GM18505 (cell line): ENCODE measurements around the gene MUC22.
"Not testable (repeated sequence)": the region's sequence is repeated elsewhere in the genome, so short reads cannot be mapped to it uniquely, and the experiment has no call there.

Source experiments
- ATAC-seq: cut with Tn5 transposase; IDR thresholded peaks from one replicate; pipeline ENCODE4 v1.9.1; 2021; ENCODE audit not compliant: unreplicated experiment
- POLR2A ChIP-seq: IDR thresholded peaks from 4 replicates; pipeline ENCODE4 v1.6.1; 2011; ENCODE audit warnings: borderline replicate concordance; ENCODE audit not compliant: insufficient read depth, insufficient read length; ENCODE audit errors: extremely low read depth

MUC22 gene

DNA sequence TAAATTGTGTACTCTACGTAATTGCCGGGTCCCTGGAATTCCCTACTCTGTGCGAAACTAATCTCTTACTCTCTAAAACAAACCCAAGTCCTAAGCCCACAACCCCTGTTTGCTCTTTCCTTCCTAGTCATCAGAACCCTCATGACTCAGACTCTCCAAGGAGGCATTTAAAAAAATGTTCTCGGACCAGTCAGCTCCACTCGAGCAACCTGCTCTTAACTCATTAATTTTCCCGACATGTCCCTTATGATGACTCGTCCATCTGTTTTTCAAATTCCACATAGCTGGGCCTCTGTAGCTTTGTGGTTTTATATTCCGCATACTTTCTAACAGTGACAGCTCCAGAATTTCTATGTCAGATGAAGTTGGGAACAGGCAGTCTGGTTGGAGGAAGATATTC is 2.6 kb upstream of the MUC22 start:
- no peak for ATAC-seq
- TF ChIP-seq POLR2A, result no peak

GRCh38 chr6:31008165-31008564 is 2.1 kb upstream of the MUC22 start:
- no peak for TF ChIP-seq POLR2A
- ATAC-seq, result no peak

DNA sequence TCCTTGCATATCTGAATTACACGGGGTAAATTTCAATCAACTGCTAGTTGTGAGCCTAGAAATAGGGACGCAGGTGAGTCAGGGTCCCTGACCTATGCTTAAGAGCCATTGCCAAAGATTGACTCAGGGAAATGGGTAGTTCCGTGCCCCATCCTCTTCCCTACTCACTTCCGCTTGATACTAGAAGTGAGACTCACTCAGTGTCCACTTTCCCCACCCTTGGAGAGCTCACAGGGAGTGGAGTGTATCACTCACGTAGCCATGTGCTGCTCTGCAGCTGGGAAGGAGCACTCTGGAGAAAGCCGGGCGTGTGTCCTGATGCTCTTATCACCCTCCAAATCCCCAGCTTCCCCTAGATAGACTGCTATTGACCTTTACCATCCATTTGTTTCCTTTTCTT is 543 bp upstream of the MUC22 start:
- ATAC-seq, result no peak
- no peak for TF ChIP-seq POLR2A

GRCh38 chr6:31011153-31011552 is 879 bp downstream of the MUC22 start:
- no peak for TF ChIP-seq POLR2A
- ATAC-seq, result no peak

- no peak for ATAC-seq
- TF ChIP-seq POLR2A, result no peak
Observed at GRCh38 chr6:31016659-31017299, 6.5 kb downstream of the MUC22 start.

- ATAC-seq, result not testable (repeated sequence)
Observed at GRCh38 chr6:31017436-31017835, 7.2 kb downstream of the MUC22 start.

- ATAC-seq, result no peak
- no peak for TF ChIP-seq POLR2A
Observed at GRCh38 chr6:31020057-31020456, 9.8 kb downstream of the MUC22 start.

- ATAC-seq, result not testable (repeated sequence)
Observed at GRCh38 chr6:31020631-31021255, 10.5 kb downstream of the MUC22 start.

GRCh38 chr6:31021705-31022531 is 11.6 kb downstream of the MUC22 start:
- ATAC-seq, result not testable (repeated sequence)

DNA sequence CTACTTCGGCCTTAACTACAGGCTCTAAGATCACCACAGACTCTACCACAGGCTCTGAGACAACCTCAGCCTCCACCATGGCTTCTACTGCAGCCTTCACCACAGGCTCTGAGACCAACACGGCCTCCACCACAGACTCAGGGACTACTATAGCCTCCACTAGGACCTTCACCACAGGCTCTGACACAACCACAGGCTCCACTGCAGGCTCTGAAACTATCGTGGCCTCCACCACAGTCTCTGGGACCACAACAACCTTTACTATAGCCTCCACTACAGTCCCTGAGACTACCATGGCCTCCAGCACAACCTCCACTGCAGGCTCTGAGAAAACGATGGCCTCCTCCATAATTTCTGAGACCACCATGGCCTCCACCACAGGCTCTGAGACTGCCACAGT is 15.3 kb downstream of the MUC22 start:
- no peak for TF ChIP-seq POLR2A
- ATAC-seq, result no peak

GRCh38 chr6:31031095-31031494 is 20.8 kb downstream of the MUC22 start:
- no peak for ATAC-seq
- no peak for TF ChIP-seq POLR2A

DNA sequence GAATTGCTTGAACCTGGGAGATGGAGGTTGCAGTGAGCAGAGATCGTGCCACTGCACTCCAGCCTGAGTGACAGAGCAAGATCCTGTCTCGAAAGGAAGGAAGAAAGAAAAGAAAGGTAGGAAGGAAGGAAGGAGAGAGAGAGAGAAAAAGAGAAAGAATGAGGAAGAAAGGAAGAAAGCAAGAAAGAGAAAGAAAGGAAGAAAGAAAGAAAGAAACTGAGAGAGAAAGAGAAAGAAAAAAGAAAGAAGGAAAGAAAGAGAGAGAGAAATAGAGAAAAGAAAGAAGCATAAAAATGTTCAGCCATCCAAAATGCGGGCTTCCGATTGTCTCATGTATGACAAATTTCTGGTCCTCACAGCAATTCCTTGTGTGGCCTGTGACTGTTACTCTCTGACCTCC is 22.8 kb downstream of the MUC22 start:
- no peak for ATAC-seq
- TF ChIP-seq POLR2A, result no peak

- no peak for TF ChIP-seq POLR2A
- ATAC-seq, result no peak
Observed at GRCh38 chr6:31035862-31036497, 25.7 kb downstream of the MUC22 start.

- ATAC-seq, result no peak
- TF ChIP-seq POLR2A, result no peak
Observed at GRCh38 chr6:31037169-31037568, 26.9 kb downstream of the MUC22 start.
